H9 (cell line): Measurements from ENCODE around the gene DAB2IP. TPM values are rescaled to one million over a fixed set of nuclear protein-coding genes. Genes with fewer than 3 reads are reported as not detected.

ENCODE experiments used
- DNase-seq: peaks from one replicate; pipeline ENCODE4 v3.0.0-alpha.2; 2017
- H2AFZ ChIP-seq: one replicate; pipeline ENCODE4 v1.6.1; 2013; ENCODE audit warnings: mild to moderate bottlenecking, low read length, control low read depth, moderate library complexity
- H2AK5ac ChIP-seq: 2 replicates; pipeline ENCODE4 v1.6.1; 2013; ENCODE audit warnings: low read length, control low read depth, mixed read lengths; ENCODE audit not compliant: insufficient read length
- H2BK120ac ChIP-seq: one replicate; pipeline ENCODE4 v1.6.1; 2013; ENCODE audit warnings: low read depth, mild to moderate bottlenecking, low read length, control low read depth, inconsistent platforms; ENCODE audit not compliant: poor library complexity, severe bottlenecking
- H2BK12ac ChIP-seq: 2 replicates; pipeline ENCODE4 v1.6.1; 2013; ENCODE audit warnings: low read length, control low read depth, mixed read lengths, low read depth; ENCODE audit not compliant: insufficient read length
- H2BK15ac ChIP-seq: 2 replicates; pipeline ENCODE4 v1.6.1; 2013; ENCODE audit warnings: low read depth, low read length, control low read depth
- H2BK20ac ChIP-seq: one replicate; pipeline ENCODE4 v1.6.1; 2013; ENCODE audit warnings: low read depth, mild to moderate bottlenecking, low read length, control low read depth, inconsistent platforms; ENCODE audit not compliant: poor library complexity, severe bottlenecking
- H2BK5ac ChIP-seq: 2 replicates; pipeline ENCODE4 v1.6.1; 2013; ENCODE audit warnings: low read length, control low read depth, mixed read lengths; ENCODE audit not compliant: insufficient read length
- H3K14ac ChIP-seq: 2 replicates; pipeline ENCODE4 v1.6.1; 2013; ENCODE audit warnings: low read length, control low read depth; ENCODE audit not compliant: insufficient read depth
- H3K18ac ChIP-seq: 2 replicates; pipeline ENCODE4 v1.6.1; 2013; ENCODE audit warnings: low read depth, mild to moderate bottlenecking, mixed read lengths, low read length, control low read depth; ENCODE audit not compliant: insufficient read length
- H3K23ac ChIP-seq: 2 replicates; pipeline ENCODE4 v1.6.1; 2013; ENCODE audit warnings: low read length, control low read depth, mixed read lengths, low read depth; ENCODE audit not compliant: insufficient read length
- H3K23me2 ChIP-seq: 2 replicates; pipeline ENCODE4 v1.6.1; 2013; ENCODE audit warnings: low read depth, mild to moderate bottlenecking, mixed read lengths, low read length, control low read depth; ENCODE audit not compliant: insufficient read length, poor library complexity, severe bottlenecking
- H3K27ac ChIP-seq: 2 replicates; pipeline ENCODE4 v1.5.1; 2013; ENCODE audit warnings: low read length, control low read depth, mixed read lengths, low read depth; ENCODE audit not compliant: insufficient read length
- H3K27me3 ChIP-seq: 2 replicates; pipeline ENCODE4 v1.6.1; 2013; ENCODE audit warnings: low read length, control low read depth, inconsistent platforms; ENCODE audit not compliant: insufficient read depth
- H3K4ac ChIP-seq: 2 replicates; pipeline ENCODE4 v1.6.1; 2013; ENCODE audit warnings: low read depth, mild to moderate bottlenecking, control low read depth, inconsistent platforms, low read length, moderate library complexity
- H3K4me1 ChIP-seq: 2 replicates; pipeline ENCODE4 v1.6.1; 2013; ENCODE audit warnings: low read length, control low read depth, inconsistent platforms; ENCODE audit not compliant: insufficient read depth
- H3K4me2 ChIP-seq: 2 replicates; pipeline ENCODE4 v1.6.1; 2013; ENCODE audit warnings: low read length, control low read depth, mixed read lengths; ENCODE audit not compliant: insufficient read length, insufficient read depth
- H3K56ac ChIP-seq: 2 replicates; pipeline ENCODE4 v1.6.1; 2013; ENCODE audit warnings: low read depth, mild to moderate bottlenecking, mixed read lengths, low read length, control low read depth; ENCODE audit not compliant: insufficient read length
- H3K79me1 ChIP-seq: 2 replicates; pipeline ENCODE4 v1.6.1; 2013; ENCODE audit warnings: low read depth, mild to moderate bottlenecking, moderate library complexity, low read length, control low read depth, inconsistent platforms; ENCODE audit not compliant: insufficient read depth, poor library complexity, severe bottlenecking
- H3K79me2 ChIP-seq: 2 replicates; pipeline ENCODE4 v1.6.1; 2013; ENCODE audit warnings: low read length, control low read depth, inconsistent platforms; ENCODE audit not compliant: insufficient read depth
- H3K9ac ChIP-seq: 2 replicates; pipeline ENCODE4 v1.6.1; 2013; ENCODE audit warnings: low read length, control low read depth, mixed read lengths; ENCODE audit not compliant: insufficient read length; ENCODE audit errors: extremely low read depth
- H3K9me3 ChIP-seq: one replicate; pipeline ENCODE4 v1.6.1; 2013; ENCODE audit warnings: low read depth, low read length, inconsistent platforms; ENCODE audit not compliant: control insufficient read depth
- H3T11ph ChIP-seq: one replicate; pipeline ENCODE4 v1.6.1; 2013; ENCODE audit warnings: mild to moderate bottlenecking, low read length, control low read depth, inconsistent platforms
- H4K20me1 ChIP-seq: one replicate; pipeline ENCODE4 v1.6.1; 2013; ENCODE audit not compliant: control insufficient read depth, insufficient read length, insufficient read depth
- H4K5ac ChIP-seq: 2 replicates; pipeline ENCODE4 v1.6.1; 2013; ENCODE audit warnings: low read depth, mild to moderate bottlenecking, mixed read lengths, low read length, control low read depth; ENCODE audit not compliant: insufficient read length
- H4K8ac ChIP-seq: replicated peaks from 2 replicates; pipeline ENCODE4 v1.6.1; 2013; ENCODE audit warnings: low read length, control low read depth, mixed read lengths, low read depth; ENCODE audit not compliant: insufficient read length
- H4K91ac ChIP-seq: 2 replicates; pipeline ENCODE4 v1.6.1; 2013; ENCODE audit warnings: low read depth, mild to moderate bottlenecking, moderate library complexity, mixed read lengths, low read length, control low read depth; ENCODE audit not compliant: insufficient read length
- H3K27ac Mint-ChIP-seq, 3 experiments: 2 replicates in 2 of 3; 3 replicates in 1 of 3; pipeline ENCODE4 v1.8.0; 2020 to 2021; ENCODE audit warnings: mixed read lengths in 3 of 3, mild to moderate bottlenecking in 1 of 3, moderate library complexity in 1 of 3
- H3K27me3 Mint-ChIP-seq: 2 replicates; pipeline ENCODE4 v1.8.0; 2021; ENCODE audit warnings: low read depth, mild to moderate bottlenecking, moderate library complexity, mixed read lengths
- H3K36me3 Mint-ChIP-seq, 3 experiments: 2 replicates in 2 of 3; 3 replicates in 1 of 3; pipeline ENCODE4 v1.8.0; 2020 to 2021; ENCODE audit warnings: low read depth in 3 of 3, mixed read lengths in 3 of 3; ENCODE audit not compliant: insufficient read depth in 1 of 3
- H3K4me1 Mint-ChIP-seq, 2 experiments: 2 replicates each; pipeline ENCODE4 v1.8.0; 2020; ENCODE audit warnings: mixed read lengths in 2 of 2
- H3K4me3 Mint-ChIP-seq, 2 experiments: 2 replicates in 1 of 2; 3 replicates in 1 of 2; pipeline ENCODE4 v1.8.0; 2020 to 2021; ENCODE audit warnings: mild to moderate bottlenecking in 2 of 2, mixed read lengths in 2 of 2, moderate library complexity in 1 of 2
- H3K9me3 Mint-ChIP-seq, 2 experiments: 2 replicates in 1 of 2; 3 replicates in 1 of 2; pipeline ENCODE4 v1.8.0; 2020; ENCODE audit warnings: mild to moderate bottlenecking in 2 of 2, mixed read lengths in 2 of 2, moderate library complexity in 1 of 2
- CTCF ChIP-seq: fragments of 200-600 bp; sonication (generic); conservative IDR thresholded peaks from 3 replicates; pipeline ENCODE4 v1.8.0; 2021; ENCODE audit warnings: antibody characterized with exemption, mild to moderate bottlenecking
- WGBS: extraction: QIAGEN DNeasy Blood & Tissue Kit; methylation state at CpG from one replicate; pipeline ENCODE4 v1.1.7; 2013; ENCODE audit warnings: missing lambda C conversion rate, low lambda C conversion rate, mixed read lengths; ENCODE audit not compliant: insufficient read length; ENCODE audit errors: extremely low coverage; 5-methylcytosine and 5-hydroxymethylcytosine counted together
- total RNA-seq: library from RNA; stranded (reverse); gene quantifications from 2 replicates; pipeline ENCODE4 v1.2.1, GENCODE V29; 2021

Gene DAB2IP
- total RNA-seq, 1 experiment from 2014 or later: 22.6 TPM

GRCh38 chr9:121731090-121731489 lies 79.7 kb downstream of the DAB2IP start:
- Histone ChIP-seq H3K27ac (no peak overlapping the region), H4K20me1 (no peaks in the 10 kb centered on the region), H4K5ac (no peak overlapping the region), H3K9me3 (no peaks in the 10 kb centered on the region), H3K23ac (no peak overlapping the region), H3K9ac (no peak overlapping the region), H3K79me2 (0 out of 2 replicates have a peak, but pooled peaks cover 2% of the 10 kb centered on the region), H2AK5ac (no peak overlapping the region), H3K4me1 (peaks cover 9% of the 10 kb centered on the region; the same call in 1 of the 2 replicates), H2BK15ac (no peak overlapping the region), H3K18ac (no peak overlapping the region), H3T11ph (no peak overlapping the region), H4K91ac (no peak overlapping the region), H3K79me1 (peaks cover 9% of the 10 kb centered on the region), H3K4me2 (no peak overlapping the region), H3K56ac (no peak overlapping the region), H2AFZ (no peak overlapping the region), H4K8ac (no peak overlapping the region), H3K23me2 (peaks cover 4% of the 10 kb centered on the region), H2BK20ac (no peak overlapping the region), H3K27me3 (no peaks in the 10 kb centered on the region), H2BK12ac (no peak overlapping the region), H3K14ac (no peak overlapping the region), H2BK120ac (no peak overlapping the region), H3K4ac (no peak overlapping the region), H2BK5ac (no peak overlapping the region)
- Mint-ChIP-seq H3K4me3 (no peak overlapping the region), H3K27ac (peak overlapping the region in 1 of 3 experiments; percentile 94; a peak in 1 of 7 replicates), H3K27me3 (peaks cover 9% of the 10 kb centered on the region), H3K9me3 (no peaks in the 10 kb centered on the region), H3K36me3 (no peaks in the 10 kb centered on the region; a peak in 2 of 7 replicates), H3K4me1 (peaks cover 43 to 46% of the 10 kb centered on the region in 2 experiments)
- no peak for TF ChIP-seq CTCF
- no CpG with 5 or more reads among the region's 5 CpGs for WGBS
- no peak for DNase-seq
